Measurements from ENCODE around the gene EXOSC2. TPM values are rescaled to one million over a fixed set of nuclear protein-coding genes. Genes with fewer than 3 reads are reported as not detected.

The EXOSC2 gene
- total and polyA plus RNA-seq, 2 of the 4 experiments (the other 2 are of a cell fraction) = 27.0 to 48.6 TPM

DNA sequence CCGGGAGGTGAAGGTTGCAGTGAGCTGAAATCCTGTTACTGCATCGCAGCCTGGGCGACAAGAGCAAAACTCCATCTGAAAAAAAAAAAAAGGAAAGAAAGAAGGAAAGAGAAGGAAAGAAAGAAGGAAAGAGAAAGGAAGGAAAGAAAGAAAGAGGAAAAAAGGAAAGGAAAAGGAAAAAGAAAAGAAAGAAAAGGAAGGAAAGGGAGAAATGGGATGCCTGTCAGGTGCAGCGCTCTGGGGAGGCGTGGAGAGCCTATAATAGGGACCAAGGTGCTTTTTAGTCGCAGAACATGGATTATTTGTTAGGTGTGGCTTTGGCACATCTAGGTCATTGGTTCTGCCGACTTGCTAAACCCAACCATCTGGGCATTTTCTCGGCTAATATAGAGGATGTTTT, 17.9 kb downstream of the EXOSC2 start:
- WGBS, 2 experiments (ENCODE audit: extremely low coverage in 2 of 2, insufficient read length in 1 of 2) = 95% methylated on average over 3 of the region's 8 CpGs; no CpG with 5 or more reads in 1 of the 2 experiments
- Histone ChIP-seq H4K20me1 (ENCODE audit: insufficient read depth, low read length) (peaks cover 28% of the 10 kb centered on the region), H3K4ac (ENCODE audit: low read depth, low read length) (no peak overlapping the region), H4K5ac (ENCODE audit: low read depth, low read length) (no peak overlapping the region), H3K56ac (ENCODE audit: extremely low read depth, insufficient read depth, low read length) (no peak overlapping the region), H4K91ac (ENCODE audit: insufficient read depth, low read depth, low read length) (no peak overlapping the region), H3K36me3 (ENCODE audit: control insufficient read depth, insufficient read depth, low read length) (no peaks in the 10 kb centered on the region), H3K9me3 (ENCODE audit: control insufficient read depth, insufficient read depth, low read length) (no peaks in the 10 kb centered on the region), H2BK5ac (ENCODE audit: low read depth, low read length, poor library complexity, severe bottlenecking) (no peak overlapping the region), H3K79me1 (ENCODE audit: low read depth in 1 of 2, low read length in 2 of 2) (peaks cover 0 to 38% of the 10 kb centered on the region in 2 experiments; a peak in 2 of 4 replicates), H3K4me1 (ENCODE audit: control insufficient read depth, insufficient read depth, low read length) (peaks cover 4% of the 10 kb centered on the region; the same call in 1 of the 2 replicates), H3K23ac (ENCODE audit: low read depth, low read length) (no peak overlapping the region), H2AFZ (replicated peaks; ENCODE audit: low read length, poor library complexity) (peak overlapping the region; percentile 14), H2AK5ac (ENCODE audit: low read depth, low read length) (no peak overlapping the region), H3K14ac (replicated peaks; ENCODE audit: low read depth, low read length) (no peak overlapping the region), H2BK120ac (ENCODE audit: low read depth, low read length) (no peak overlapping the region), H3K4me2 (ENCODE audit: low read depth, low read length) (no peak overlapping the region), H3K27me3 (ENCODE audit: control insufficient read depth, insufficient read depth, low read length) (no peaks in the 10 kb centered on the region), H2BK20ac (ENCODE audit: low read depth, low read length) (no peak overlapping the region), H3K18ac (ENCODE audit: low read depth, low read length) (no peak overlapping the region), H3K4me3 (ENCODE audit: insufficient read depth, low read depth, low read length) (no peak overlapping the region), H3K27ac (ENCODE audit: insufficient read depth, low read length) (no peak overlapping the region), H2AK9ac (replicated peaks; ENCODE audit: low read depth, low read length, poor library complexity) (no peak overlapping the region), H3K9ac (ENCODE audit: low read depth, low read length) (no peak overlapping the region), H3K9me1 (ENCODE audit: insufficient read depth, low read length) (no peaks in the 10 kb centered on the region), H4K8ac (ENCODE audit: low read depth in 2 of 2, low read length in 2 of 2) (peak overlapping the region in 1 of 2 experiments; percentile 9; a peak in 1 of 4 replicates), H2BK15ac (ENCODE audit: low read depth, low read length) (no peak overlapping the region)
- ATAC-seq (ENCODE audit: low read depth) = no peak
- ChIA-PET CTCF (interaction anchor here (2.1 kb wide), 1 partner anchor 10 kb away, joined by 6 read pairs; no protein-coding TSS in a partner anchor), POLR2A (ENCODE audit: unreplicated experiment) (no interaction called here)
- dilution Hi-C loops (cut with HindIII; ENCODE audit: low sequenced_read_pairs, unreplicated experiment) = no loop called here
- in situ Hi-C loops (cut with MboI; ENCODE audit: low sequenced_read_pairs) = no loop called here
- intact Hi-C loops (cut with micrococcal nuclease) = loop anchor here (5.0 kb wide), 1 partner anchor 66 kb away; no protein-coding TSS in a partner anchor
- DNase-seq = no peak
- no TSS peak for BruUV-seq (replicated peaks)
- no peak for TF ChIP-seq NFE2L2 (IDR thresholded peaks at IDR 0.05; ENCODE audit: low read depth, low read length)
- no peak for TF ChIP-seq MAFK (IDR thresholded peaks at IDR 0.05; ENCODE audit: low read depth, low read length)
- no peak for TF ChIP-seq BHLHE40 (IDR thresholded peaks at IDR 0.05; ENCODE audit: low read depth, low read length)
- TF ChIP-seq, protein P1, sequence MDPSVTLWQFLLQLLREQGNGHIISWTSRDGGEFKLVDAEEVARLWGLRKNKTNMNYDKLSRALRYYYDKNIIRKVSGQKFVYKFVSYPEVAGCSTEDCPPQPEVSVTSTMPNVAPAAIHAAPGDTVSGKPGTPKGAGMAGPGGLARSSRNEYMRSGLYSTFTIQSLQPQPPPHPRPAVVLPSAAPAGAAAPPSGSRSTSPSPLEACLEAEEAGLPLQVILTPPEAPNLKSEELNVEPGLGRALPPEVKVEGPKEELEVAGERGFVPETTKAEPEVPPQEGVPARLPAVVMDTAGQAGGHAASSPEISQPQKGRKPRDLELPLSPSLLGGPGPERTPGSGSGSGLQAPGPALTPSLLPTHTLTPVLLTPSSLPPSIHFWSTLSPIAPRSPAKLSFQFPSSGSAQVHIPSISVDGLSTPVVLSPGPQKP (IDR thresholded peaks at IDR 0.05; ENCODE audit: borderline replicate concordance, low read depth, low read length) = no peak
- TF ChIP-seq, protein P2, sequence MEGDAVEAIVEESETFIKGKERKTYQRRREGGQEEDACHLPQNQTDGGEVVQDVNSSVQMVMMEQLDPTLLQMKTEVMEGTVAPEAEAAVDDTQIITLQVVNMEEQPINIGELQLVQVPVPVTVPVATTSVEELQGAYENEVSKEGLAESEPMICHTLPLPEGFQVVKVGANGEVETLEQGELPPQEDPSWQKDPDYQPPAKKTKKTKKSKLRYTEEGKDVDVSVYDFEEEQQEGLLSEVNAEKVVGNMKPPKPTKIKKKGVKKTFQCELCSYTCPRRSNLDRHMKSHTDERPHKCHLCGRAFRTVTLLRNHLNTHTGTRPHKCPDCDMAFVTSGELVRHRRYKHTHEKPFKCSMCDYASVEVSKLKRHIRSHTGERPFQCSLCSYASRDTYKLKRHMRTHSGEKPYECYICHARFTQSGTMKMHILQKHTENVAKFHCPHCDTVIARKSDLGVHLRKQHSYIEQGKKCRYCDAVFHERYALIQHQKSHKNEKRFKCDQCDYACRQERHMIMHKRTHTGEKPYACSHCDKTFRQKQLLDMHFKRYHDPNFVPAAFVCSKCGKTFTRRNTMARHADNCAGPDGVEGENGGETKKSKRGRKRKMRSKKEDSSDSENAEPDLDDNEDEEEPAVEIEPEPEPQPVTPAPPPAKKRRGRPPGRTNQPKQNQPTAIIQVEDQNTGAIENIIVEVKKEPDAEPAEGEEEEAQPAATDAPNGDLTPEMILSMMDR (conservative IDR thresholded peaks at IDR 0.05; ENCODE audit: low read depth, low read length) = no peak
- no peak for TF ChIP-seq SMC3 (IDR thresholded peaks at IDR 0.05; ENCODE audit: low read depth, low read length)
- no peak for TF ChIP-seq CEBPB (IDR thresholded peaks at IDR 0.05; ENCODE audit: low read depth, low read length)
- no peak for TF ChIP-seq FOS (IDR thresholded peaks at IDR 0.05; ENCODE audit: low read depth, low read length)
- no peak for TF ChIP-seq MAZ (IDR thresholded peaks at IDR 0.05; ENCODE audit: borderline replicate concordance, low read depth, low read length)
- TF ChIP-seq RAD21 (IDR thresholded peaks at IDR 0.05; ENCODE audit: low read length) = no peak
